Activated T-helper 1 cell treated with anti-CD3 and anti-CD28 coated beads, Interleukin-12 subunit alpha, Interleukin-12 subunit beta, Interleukin-2, Interleukin-4 antibody, amounts not matched to agents 30 ng/mL and 10 ng/mL and 1 ng/mL, durations not matched to agents 14 hours and 24 hours and 36 hours (primary cell): ENCODE measurements around the gene UPK2. TPM values are rescaled to one million over a fixed set of nuclear protein-coding genes. Genes with fewer than 3 reads are reported as not detected.
"Not testable (repeated sequence)": the region's sequence is repeated elsewhere in the genome, so short reads cannot be mapped to it uniquely, and the experiment has no call there.

ENCODE experiments used
- DNase-seq: peaks from one replicate; pipeline ENCODE4 v3.0.0; 2021; ENCODE audit warnings: low spot score
- H3K27ac Mint-ChIP-seq: one replicate; pipeline ENCODE4 v1.8.0; 2021; ENCODE audit warnings: mild to moderate bottlenecking, mixed read lengths
- H3K27me3 Mint-ChIP-seq: one replicate; pipeline ENCODE4 v1.8.0; 2022; ENCODE audit warnings: mild to moderate bottlenecking, moderate library complexity, mixed read lengths; ENCODE audit not compliant: insufficient read depth
- H3K36me3 Mint-ChIP-seq: one replicate; pipeline ENCODE4 v1.8.0; 2021; ENCODE audit warnings: low read depth, mixed read lengths
- H3K4me1 Mint-ChIP-seq: one replicate; pipeline ENCODE4 v1.8.0; 2021; ENCODE audit warnings: low read depth, mixed read lengths
- H3K4me3 Mint-ChIP-seq: one replicate; pipeline ENCODE4 v1.8.0; 2021; ENCODE audit warnings: mild to moderate bottlenecking, moderate library complexity, mixed read lengths
- H3K9me3 Mint-ChIP-seq: one replicate; pipeline ENCODE4 v1.8.0; 2021; ENCODE audit warnings: mixed read lengths
- intact Hi-C: fragments of 100-400 bp; cut with micrococcal nuclease; formaldehyde crosslinking; loops from one replicate; pipeline ENCODE4 v1.15.1; 2024
- total RNA-seq: library from RNA; stranded (reverse); gene quantifications from 2 replicates; pipeline ENCODE4 v1.2.3, GENCODE V29; 2022

The UPK2 gene
- total RNA-seq, 1 donor from 2014 or later, result not detected

DNA sequence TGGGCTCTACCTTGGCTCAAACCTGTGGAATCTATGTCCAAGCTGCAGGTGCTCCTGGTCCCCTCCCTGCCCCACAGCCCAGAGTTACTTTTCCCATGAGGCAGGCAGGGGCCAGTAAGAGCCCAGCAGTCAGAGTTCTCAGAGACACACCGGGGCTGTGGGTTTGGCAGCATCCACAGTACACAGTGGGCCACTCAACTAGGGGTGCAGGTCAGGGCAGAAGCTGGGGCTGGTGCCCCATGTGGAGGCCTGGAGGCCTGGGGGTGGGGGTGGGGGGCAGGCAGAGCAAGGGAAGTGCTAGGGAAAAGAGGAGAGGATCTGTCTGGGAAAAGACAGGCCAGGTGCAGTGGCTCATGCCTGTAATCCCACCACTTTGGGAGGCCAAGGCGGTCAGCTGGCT lies 2.5 kb downstream of the UPK2 start:
- Mint-ChIP-seq H3K9me3 (no peaks in the 10 kb centered on the region), H3K4me1 (peaks cover 7% of the 10 kb centered on the region), H3K27ac (no peak overlapping the region), H3K27me3 (peaks cover 8% of the 10 kb centered on the region), H3K4me3 (no peak overlapping the region), H3K36me3 (no peaks in the 10 kb centered on the region)
- no peak for DNase-seq
- intact Hi-C loops, result no loop called here

DNA sequence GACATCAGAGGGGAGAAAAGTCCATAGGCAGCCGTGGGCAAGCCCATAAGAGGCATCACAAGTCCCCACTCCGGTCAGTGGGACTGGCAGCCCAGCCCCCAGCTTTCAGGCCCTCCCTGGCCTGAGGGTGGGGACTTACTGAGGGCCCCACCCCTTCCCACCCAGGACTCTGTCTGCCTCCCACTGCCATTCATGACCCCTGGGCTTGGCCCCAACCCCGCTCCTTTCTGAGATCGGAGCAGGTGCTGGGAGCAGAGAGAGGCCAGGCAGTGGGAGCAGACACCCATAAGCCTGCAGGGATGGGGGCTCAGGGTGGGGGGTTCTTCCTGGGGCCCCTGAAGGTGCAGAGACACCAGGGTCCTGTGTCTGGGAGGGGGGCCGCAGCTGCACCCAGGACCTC lies 5.1 kb downstream of the UPK2 start:
- Mint-ChIP-seq H3K27ac (no peak overlapping the region), H3K36me3 (no peaks in the 10 kb centered on the region)

DNA sequence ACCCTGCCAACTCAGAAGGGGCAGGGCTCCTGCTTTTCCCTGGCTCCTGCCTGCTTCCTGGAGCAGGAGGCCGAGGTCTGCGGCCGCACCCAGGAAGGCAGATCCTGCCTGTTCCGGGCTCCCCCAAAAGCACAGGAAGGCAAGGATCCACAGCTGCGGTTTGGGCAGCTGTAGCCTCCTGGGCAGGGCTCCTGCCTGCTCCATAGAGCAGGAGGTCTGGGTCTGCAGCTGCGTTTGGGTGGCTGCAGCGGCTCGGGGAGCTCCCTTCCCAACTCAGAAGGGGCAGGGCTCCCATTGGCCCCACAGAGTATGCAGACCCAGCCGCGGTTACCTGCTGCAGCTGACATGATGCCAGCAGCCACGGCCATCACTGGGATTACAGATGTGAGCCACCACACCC lies 5.5 kb downstream of the UPK2 start:
- Mint-ChIP-seq H3K27ac (no peak overlapping the region), H3K9me3 (no peaks in the 10 kb centered on the region), H3K4me3 (no peak overlapping the region), H3K36me3 (no peaks in the 10 kb centered on the region), H3K4me1 (peaks cover 3% of the 10 kb centered on the region), H3K27me3 (peaks cover 3% of the 10 kb centered on the region)
- intact Hi-C loops, result no loop called here
- no peak for DNase-seq

More for the DNA sequence above, 5.1 kb downstream of the UPK2 start:
- intact Hi-C loops, result no loop called here
- Mint-ChIP-seq H3K27me3 (peaks cover 3% of the 10 kb centered on the region), H3K9me3 (no peaks in the 10 kb centered on the region), H3K4me1 (peaks cover 7% of the 10 kb centered on the region), H3K4me3 (no peak overlapping the region)
- DNase-seq, result no peak

DNA sequence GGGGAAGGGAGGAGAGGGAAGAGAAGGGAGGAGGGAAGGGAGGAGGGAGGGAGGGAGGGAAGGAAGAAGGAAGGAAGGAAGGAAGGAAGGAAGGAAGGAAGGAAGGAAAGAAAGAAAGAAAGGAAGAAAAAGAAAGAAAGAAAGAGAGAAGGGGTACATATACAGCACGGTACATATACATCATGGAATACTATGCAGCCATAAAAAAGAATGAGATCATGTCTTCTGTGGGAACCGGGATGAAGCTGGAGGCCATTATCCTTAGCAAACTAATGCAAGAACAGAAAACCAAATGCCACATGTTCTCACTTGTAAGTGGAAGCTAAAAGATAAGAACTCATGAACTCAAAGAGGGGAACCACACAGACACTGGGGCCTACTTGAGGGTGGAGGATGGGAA lies 13.4 kb downstream of the UPK2 start:
- H3K4me3 Mint-ChIP-seq, result not testable (repeated sequence)

DNA sequence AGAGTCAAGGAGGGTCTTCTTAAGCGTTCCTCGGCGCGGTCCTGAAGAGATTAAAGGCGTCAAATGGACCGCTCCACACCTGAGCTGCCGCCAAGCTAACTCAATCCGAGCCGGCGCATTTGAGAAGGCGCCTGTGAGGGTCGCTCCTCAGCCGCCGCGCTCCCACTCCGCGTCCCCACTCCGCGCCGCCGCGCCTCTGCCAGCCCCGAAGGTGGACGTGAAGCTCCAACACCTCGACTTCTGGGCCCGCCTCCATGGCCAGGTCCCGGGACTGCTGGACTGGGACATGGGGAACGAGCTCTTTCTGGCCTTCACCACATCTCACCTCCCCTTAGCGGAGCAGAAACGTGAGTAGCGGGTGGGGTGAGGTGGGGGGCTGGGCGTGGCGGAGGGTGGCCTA lies 15.5 kb downstream of the UPK2 start, which contains the start of gene FOXR1:
Gene FOXR1 (plus strand): TSS at position 116 of the 400 bp plus-strand sequence. CDS start 171 bp downstream, at position 287.
- no peak within 1 kb of the TSS for H3K4me3 Mint-ChIP-seq
- H3K9me3 Mint-ChIP-seq, result no peaks in the 10 kb centered on the region
- peaks cover 26% of the 10 kb centered on the region for H3K27me3 Mint-ChIP-seq
- no peak within 1 kb of the TSS for H3K27ac Mint-ChIP-seq
- no peak for DNase-seq
- H3K4me1 Mint-ChIP-seq, result no peaks in the 10 kb centered on the region
- intact Hi-C loops, result no loop called here
- H3K36me3 Mint-ChIP-seq, result no peaks in the 10 kb centered on the region

More for the DNA sequence above, 13.4 kb downstream of the UPK2 start:
- H3K36me3 Mint-ChIP-seq, DNase-seq, H3K27ac Mint-ChIP-seq, H3K4me1 Mint-ChIP-seq, intact Hi-C loops, H3K9me3 Mint-ChIP-seq: not testable (repeated sequence)
- peaks cover 15% of the 10 kb centered on the region for H3K27me3 Mint-ChIP-seq

GRCh38 chr11:118973985-118974384 lies 17.9 kb downstream of the UPK2 start:
- peaks cover 22% of the 10 kb centered on the region for H3K27me3 Mint-ChIP-seq
- no peak overlapping the region for H3K4me3 Mint-ChIP-seq
- no peak overlapping the region for H3K27ac Mint-ChIP-seq
- no peaks in the 10 kb centered on the region for H3K36me3 Mint-ChIP-seq
- DNase-seq, result no peak
- no peaks in the 10 kb centered on the region for H3K4me1 Mint-ChIP-seq
- H3K9me3 Mint-ChIP-seq, result no peaks in the 10 kb centered on the region
- intact Hi-C loops, result no loop called here

DNA sequence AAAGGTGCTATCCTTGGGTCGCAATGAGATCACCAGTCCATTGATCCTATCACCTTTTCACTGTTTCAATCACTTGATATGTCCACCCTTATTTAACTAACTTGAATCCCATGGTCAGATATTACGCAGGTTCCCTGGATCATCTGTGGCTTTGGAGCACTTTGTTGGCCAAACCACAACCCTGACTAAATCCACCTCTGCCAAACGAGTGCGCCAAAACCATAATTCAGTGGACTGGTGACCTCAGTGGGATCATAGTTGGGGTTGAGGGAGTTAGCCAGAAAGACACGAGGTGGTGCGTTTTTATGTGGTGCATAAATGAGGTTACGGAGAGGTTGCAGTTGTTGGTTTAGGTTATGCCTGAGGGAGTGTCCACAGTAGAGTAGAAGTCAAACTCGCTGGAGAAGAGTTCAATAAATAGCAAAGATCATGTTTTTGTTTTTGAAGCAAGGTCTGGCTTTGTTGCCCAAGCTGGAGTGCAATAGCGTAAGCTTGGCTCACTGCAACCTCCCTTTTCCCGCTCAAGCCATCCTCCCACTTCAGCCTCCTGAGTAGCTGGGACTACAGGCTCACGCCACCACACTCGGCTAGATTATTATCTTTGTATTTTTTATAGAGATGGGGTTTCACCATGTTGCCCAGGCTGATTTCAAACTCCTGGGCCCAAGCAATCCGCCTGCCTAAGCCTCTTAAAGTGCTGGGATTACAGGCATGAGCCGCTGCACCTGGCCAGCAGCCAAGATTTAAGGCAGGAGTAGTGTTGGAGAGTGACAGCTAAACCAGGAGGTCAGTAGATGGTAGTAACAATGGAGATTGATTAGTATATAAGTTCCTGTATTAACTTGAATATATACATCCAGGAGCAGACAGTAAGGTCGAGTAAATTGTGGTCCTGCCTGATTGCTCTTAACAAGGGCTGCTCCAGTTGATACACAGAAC lies 19.9 kb downstream of the UPK2 start:
- Mint-ChIP-seq H3K9me3 (no peaks in the 10 kb centered on the region), H3K4me1 (no peaks in the 10 kb centered on the region)

DNA sequence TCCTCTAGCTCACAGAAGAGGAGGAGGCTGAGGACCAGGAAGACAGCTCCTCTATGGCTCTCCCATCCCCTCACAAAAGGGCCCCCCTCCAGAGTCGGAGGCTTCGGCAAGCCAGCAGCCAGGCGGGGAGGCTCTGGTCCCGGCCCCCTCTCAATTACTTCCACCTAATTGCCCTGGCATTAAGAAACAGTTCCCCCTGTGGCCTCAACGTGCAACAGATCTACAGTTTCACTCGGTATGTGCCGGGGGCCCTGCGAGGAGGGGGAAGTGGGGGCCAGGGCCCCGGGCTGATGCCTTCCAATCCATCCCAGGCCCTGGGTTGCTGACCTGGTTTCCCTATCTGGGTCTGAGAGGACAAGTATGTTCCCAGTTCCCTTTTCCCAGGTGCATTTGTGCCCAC lies 23.3 kb downstream of the UPK2 start:
- H3K27ac Mint-ChIP-seq, result no peak overlapping the region
- no peaks in the 10 kb centered on the region for H3K4me1 Mint-ChIP-seq
- no peaks in the 10 kb centered on the region for H3K9me3 Mint-ChIP-seq
- peaks cover 15% of the 10 kb centered on the region for H3K27me3 Mint-ChIP-seq
- intact Hi-C loops, result no loop called here
- H3K36me3 Mint-ChIP-seq, result no peaks in the 10 kb centered on the region
- DNase-seq, result no peak
- H3K4me3 Mint-ChIP-seq, result no peak overlapping the region

More for the DNA sequence above, 19.9 kb downstream of the UPK2 start:
- peaks cover 15% of the 10 kb centered on the region for H3K27me3 Mint-ChIP-seq
- no peaks in the 10 kb centered on the region for H3K36me3 Mint-ChIP-seq
- no peak for DNase-seq
- intact Hi-C loops, result no loop called here
- no peak overlapping the region for H3K27ac Mint-ChIP-seq
- H3K4me3 Mint-ChIP-seq, result no peak overlapping the region

GRCh38 chr11:118980191-118980881 lies 24.2 kb downstream of the UPK2 start:
- Mint-ChIP-seq H3K9me3 (no peaks in the 10 kb centered on the region), H3K27ac (no peak overlapping the region), H3K36me3 (no peaks in the 10 kb centered on the region), H3K4me1 (no peaks in the 10 kb centered on the region), H3K4me3 (no peak overlapping the region), H3K27me3 (peaks cover 9% of the 10 kb centered on the region)
- intact Hi-C loops, result no loop called here
- no peak for DNase-seq

DNA sequence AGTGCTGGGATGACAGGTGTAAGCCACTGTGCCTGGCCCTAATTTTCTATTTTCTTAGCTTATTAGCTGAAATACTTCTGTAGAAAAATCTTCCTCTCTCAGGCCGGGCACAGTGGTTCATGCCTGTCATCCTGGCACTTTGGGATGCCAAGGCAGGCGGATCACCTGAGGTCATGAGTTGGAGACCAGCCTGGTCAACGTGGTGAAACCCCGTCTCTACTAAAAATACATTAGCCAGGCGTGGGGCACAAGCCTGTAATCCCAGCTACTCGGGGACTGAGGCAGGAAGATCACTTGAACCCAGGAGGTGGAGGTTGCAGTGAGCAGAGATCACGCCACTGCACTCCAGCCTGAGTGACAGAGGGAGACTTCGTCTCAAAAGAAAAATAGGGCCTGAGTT lies 28.2 kb downstream of the UPK2 start:
- H3K4me1 Mint-ChIP-seq, DNase-seq, H3K27ac Mint-ChIP-seq, H3K27me3 Mint-ChIP-seq, intact Hi-C loops, H3K9me3 Mint-ChIP-seq, H3K4me3 Mint-ChIP-seq, H3K36me3 Mint-ChIP-seq: not testable (repeated sequence)

GRCh38 chr11:118984825-118985224 lies 28.7 kb downstream of the UPK2 start:
- no peaks in the 10 kb centered on the region for H3K4me1 Mint-ChIP-seq
- no peak overlapping the region for H3K4me3 Mint-ChIP-seq
- H3K9me3 Mint-ChIP-seq, result no peaks in the 10 kb centered on the region
- no peaks in the 10 kb centered on the region for H3K27me3 Mint-ChIP-seq
- no peak overlapping the region for H3K27ac Mint-ChIP-seq
- H3K36me3 Mint-ChIP-seq, result no peaks in the 10 kb centered on the region
- no peak for DNase-seq
- intact Hi-C loops, result no loop called here

DNA sequence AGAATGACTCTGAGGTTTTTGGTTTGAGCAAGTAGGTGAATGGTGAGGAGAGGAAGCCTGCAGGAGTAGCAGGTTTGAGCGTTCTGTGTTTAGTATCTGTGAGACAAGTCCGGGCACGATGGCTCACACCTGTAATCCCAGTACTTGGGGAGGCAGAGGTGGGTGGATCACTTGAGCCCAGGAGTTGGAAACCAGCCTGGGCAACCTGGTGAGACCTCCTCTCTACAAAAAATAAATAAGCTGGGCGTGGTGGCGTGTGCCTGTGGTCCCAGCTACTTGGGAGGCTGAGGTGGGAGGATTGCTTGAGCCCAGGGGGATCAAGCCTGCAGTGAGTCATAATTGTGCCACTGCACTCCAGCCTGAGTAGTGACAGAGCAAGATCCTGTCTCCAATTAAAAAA lies 32.2 kb downstream of the UPK2 start:
- Mint-ChIP-seq H3K4me3 (no peak overlapping the region), H3K36me3 (no peaks in the 10 kb centered on the region), H3K9me3 (no peaks in the 10 kb centered on the region), H3K27ac (no peak overlapping the region), H3K27me3 (no peaks in the 10 kb centered on the region), H3K4me1 (no peaks in the 10 kb centered on the region)
- intact Hi-C loops, result no loop called here
- no peak for DNase-seq

- H3K9me3 Mint-ChIP-seq, H3K4me1 Mint-ChIP-seq, intact Hi-C loops, H3K36me3 Mint-ChIP-seq, H3K4me3 Mint-ChIP-seq, H3K27ac Mint-ChIP-seq, H3K27me3 Mint-ChIP-seq, DNase-seq: not testable (repeated sequence)
Observed at GRCh38 chr11:118991486-118992038, 35.5 kb downstream of the UPK2 start.
